ENCODE results near the gene ATP23. TPM values are rescaled to one million over a fixed set of nuclear protein-coding genes. Genes with fewer than 3 reads are reported as not detected.

Gene ATP23
- total and polyA plus RNA-seq, 10 of the 15 experiments (the other 5 are each of a cell fraction or from before 2014, with no cell fraction given), result 1.6 to 28.1 (median 15.1) TPM

GRCh38 chr12:57985685-57986084 lies 44.3 kb downstream of the ATP23 start:
- RAD21 ChIA-PET (ENCODE audit: unreplicated experiment), result no interaction called here
- Histone ChIP-seq H3K4me3 (no peak overlapping the region), H2AFZ (ENCODE audit: control insufficient read depth, low read depth, low read length) (no peak overlapping the region), H3K27me3 (replicated peaks in 1 of 2; ENCODE audit: control insufficient read depth in 2 of 2, insufficient read depth in 2 of 2, low read length in 1 of 2) (no peaks in the 10 kb centered on the region; a peak in 1 of 4 replicates), H3K4me2 (ENCODE audit: control insufficient read depth, insufficient read depth) (no peak overlapping the region), H3K9ac (ENCODE audit: control insufficient read depth, insufficient read depth, low read length) (no peak overlapping the region), H3K36me3 (ENCODE audit: control insufficient read depth in 2 of 2, insufficient read depth in 2 of 2, low read length in 1 of 2) (no peaks in the 10 kb centered on the region), H3K79me2 (ENCODE audit: control insufficient read depth, insufficient read depth, low read length) (no peaks in the 10 kb centered on the region), H3K9me3 (replicated peaks; ENCODE audit: control insufficient read depth, insufficient read depth, low read length) (no peaks in the 10 kb centered on the region), H4K20me1 (ENCODE audit: control insufficient read depth, insufficient read depth) (no peaks in the 10 kb centered on the region), H3K27ac (ENCODE audit: control insufficient read depth, insufficient read depth) (no peak overlapping the region), H3K4me1 (ENCODE audit: control insufficient read depth, insufficient read depth, low read length) (no peaks in the 10 kb centered on the region)
- DNase-seq (ENCODE audit: low read depth, low spot score), result no peak
- no peak for TF ChIP-seq HSF1 (IDR thresholded peaks at IDR 0.05; ENCODE audit: low read depth, low read length)
- no peak for TF ChIP-seq SREBF1 (IDR thresholded peaks at IDR 0.05; ENCODE audit: low read length)
- no peak for ATAC-seq
- in situ Hi-C loops (cut with MboI), result loop anchor here (10.0 kb wide), 1 partner anchor 1169 kb away; no protein-coding TSS in a partner anchor
- intact Hi-C loops (cut with micrococcal nuclease; ENCODE audit: unreplicated experiment), result loop anchor here (10.0 kb wide), 1 partner anchor 1169 kb away; no protein-coding TSS in a partner anchor
- CTCF ChIA-PET, result no interaction called here
- SMC1A ChIA-PET (ENCODE audit: uncharacterized antibody, unreplicated experiment), result no interaction called here
- BruUV-seq (replicated peaks), result no TSS peak
- POLR2A ChIA-PET, result no interaction called here
- FAIRE-seq, result no peak

- H4K20me1 ChIP-seq (ENCODE audit: control insufficient read depth, insufficient read depth), result no peaks in the 10 kb centered on the region
- no peak overlapping the region for H3K4me2 ChIP-seq (ENCODE audit: control insufficient read depth, insufficient read depth)
- H3K36me3 ChIP-seq (ENCODE audit: control insufficient read depth in 2 of 2, insufficient read depth in 2 of 2, low read length in 1 of 2), result no peaks in the 10 kb centered on the region
- H3K4me3 ChIP-seq, result no peak overlapping the region
- H3K9me3 ChIP-seq (replicated peaks; ENCODE audit: control insufficient read depth, insufficient read depth, low read length), result no peaks in the 10 kb centered on the region
- ChIA-PET RAD21 (ENCODE audit: unreplicated experiment) (no interaction called here), SMC1A (ENCODE audit: uncharacterized antibody, unreplicated experiment) (no interaction called here), POLR2A (no interaction called here), CTCF (no interaction called here)
- H3K79me2 ChIP-seq (ENCODE audit: control insufficient read depth, insufficient read depth, low read length), result no peaks in the 10 kb centered on the region
- DNase-seq (ENCODE audit: low read depth, low spot score) (no peak), ATAC-seq (no peak), FAIRE-seq (no peak)
- H3K4me1 ChIP-seq (ENCODE audit: control insufficient read depth, insufficient read depth, low read length), result no peaks in the 10 kb centered on the region
- H2AFZ ChIP-seq (ENCODE audit: control insufficient read depth, low read depth, low read length), result no peak overlapping the region
- in situ Hi-C loops (cut with MboI) (loop anchor here (10.0 kb wide), 1 partner anchor 1165 kb away; no protein-coding TSS in a partner anchor), intact Hi-C loops (cut with micrococcal nuclease; ENCODE audit: unreplicated experiment) (loop anchor here (10.0 kb wide), 1 partner anchor 1165 kb away; no protein-coding TSS in a partner anchor)
- H3K9ac ChIP-seq (ENCODE audit: control insufficient read depth, insufficient read depth, low read length), result no peak overlapping the region
- BruUV-seq (replicated peaks), result no TSS peak
- H3K27ac ChIP-seq (ENCODE audit: control insufficient read depth, insufficient read depth), result no peak overlapping the region
- no peaks in the 10 kb centered on the region for H3K27me3 ChIP-seq (replicated peaks in 1 of 2; ENCODE audit: control insufficient read depth in 2 of 2, insufficient read depth in 2 of 2, low read length in 1 of 2)
- TF ChIP-seq KAT2A (conservative IDR thresholded peaks at IDR 0.05; ENCODE audit: control insufficient read depth, low read depth, low read length) (no peak), STAT3 (IDR thresholded peaks at IDR 0.05; ENCODE audit: low read depth, low read length) (no peak), CTCF (IDR thresholded peaks at IDR 0.05 in 2 of 3, conservative IDR thresholded peaks at IDR 0.05 in 1 of 3; ENCODE audit: control insufficient read depth in 2 of 3, extremely low read depth in 1 of 3, insufficient read depth in 1 of 3, low read depth in 3 of 3, low read length in 3 of 3) (no peak), POLR2AphosphoS2 (IDR thresholded peaks at IDR 0.05; ENCODE audit: low read depth, low read length) (no peak), CHD4 (IDR thresholded peaks at IDR 0.05) (no peak), CREM (IDR thresholded peaks at IDR 0.05; ENCODE audit: low read depth) (no peak), ELK1 (IDR thresholded peaks at IDR 0.05; ENCODE audit: low read depth, low read length) (no peak), ZNF274 (IDR thresholded peaks at IDR 0.05; ENCODE audit: insufficient read depth, insufficient read length) (no peak), CHD2 (IDR thresholded peaks at IDR 0.05; ENCODE audit: borderline replicate concordance, low read depth, low read length) (no peak), RCOR1 (conservative IDR thresholded peaks at IDR 0.05; ENCODE audit: low read depth, low read length) (no peak), FOXM1 (IDR thresholded peaks at IDR 0.05; ENCODE audit: low read depth, low read length) (no peak), CBX3 (IDR thresholded peaks at IDR 0.05; ENCODE audit: borderline replicate concordance, low read depth) (no peak)
Measured at GRCh38 chr12:57989838-57990237, 48.5 kb downstream of the ATP23 start.
